Measurements from ENCODE around the gene RBM4. TPM values are rescaled to one million over a fixed set of nuclear protein-coding genes. Genes with fewer than 3 reads are reported as not detected.
"Not testable (repeated sequence)": the region's sequence is repeated elsewhere in the genome, so short reads cannot be mapped to it uniquely, and the experiment has no call there.

RBM4 gene, protein sequence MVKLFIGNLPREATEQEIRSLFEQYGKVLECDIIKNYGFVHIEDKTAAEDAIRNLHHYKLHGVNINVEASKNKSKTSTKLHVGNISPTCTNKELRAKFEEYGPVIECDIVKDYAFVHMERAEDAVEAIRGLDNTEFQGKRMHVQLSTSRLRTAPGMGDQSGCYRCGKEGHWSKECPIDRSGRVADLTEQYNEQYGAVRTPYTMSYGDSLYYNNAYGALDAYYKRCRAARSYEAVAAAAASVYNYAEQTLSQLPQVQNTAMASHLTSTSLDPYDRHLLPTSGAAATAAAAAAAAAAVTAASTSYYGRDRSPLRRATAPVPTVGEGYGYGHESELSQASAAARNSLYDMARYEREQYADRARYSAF
- total RNA-seq: 100 to 1,000 TPM; 111 to 119 TPM

DNA sequence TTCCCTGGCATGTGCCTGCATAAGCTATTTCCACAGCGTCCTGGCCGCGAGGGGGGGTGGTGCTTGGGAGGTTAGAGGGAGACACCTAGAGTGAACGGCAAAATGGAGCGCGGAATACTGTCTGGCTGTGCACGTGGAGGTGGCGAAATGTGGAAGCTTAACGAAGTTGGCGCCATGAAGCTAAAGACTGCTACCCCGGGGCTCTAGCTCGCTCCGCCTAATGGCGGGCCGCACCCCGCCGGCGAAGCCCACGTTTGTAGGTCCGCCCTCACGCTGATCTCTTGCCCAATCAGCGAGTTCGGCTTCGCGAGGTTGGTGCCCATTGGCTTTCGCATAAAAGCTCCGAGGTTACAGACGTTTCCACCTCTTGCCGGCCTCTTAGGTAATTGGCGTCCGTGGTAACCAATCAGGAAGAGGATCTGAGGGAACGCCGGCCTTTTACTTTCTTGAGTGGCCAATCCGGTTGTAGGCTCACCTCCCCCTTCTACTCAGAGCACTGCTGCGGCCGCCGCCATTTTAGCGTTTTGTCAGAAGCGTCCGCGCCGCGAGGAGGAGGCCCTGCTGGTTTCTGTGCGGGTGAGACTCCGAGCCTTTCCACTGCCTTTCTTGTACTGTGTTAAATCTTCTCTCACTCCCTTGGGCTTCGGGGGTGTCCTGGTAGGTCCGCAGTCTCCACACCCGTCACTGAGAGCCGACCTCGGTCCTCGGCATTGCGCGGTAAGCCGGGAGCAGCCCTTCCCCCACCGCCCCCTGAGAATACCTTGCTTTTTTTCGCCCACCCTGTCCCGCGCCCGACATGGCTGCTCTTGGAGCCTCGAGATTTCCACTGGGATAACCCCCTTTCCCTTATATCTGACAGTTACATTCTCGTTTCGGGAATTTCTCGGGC lies at the start of gene RBM4:
TSS of gene RBM4 (plus strand) at position 527 of the 889 bp plus-strand sequence. CDS start 1,009 bp downstream, outside the sequence.
- CTCF ChIA-PET: interaction anchor here (0.8 to 3.1 kb wide), 20 partner anchors 8 to 990 kb away, joined by 3 to 19 read pairs (median 5); partner anchors contain the start of genes ACTN3, CCDC87, CCS and DPP3
- Mint-ChIP-seq H3K36me3 (peaks cover 58% of the 10 kb centered on the region), H3K4me3 (peak within 1 kb of the TSS; percentile 87), H3K9me3 (ENCODE audit: low read depth) (no peaks in the 10 kb centered on the region), H3K4me1 (peaks cover 61% of the 10 kb centered on the region), H3K27ac (peak within 1 kb of the TSS; percentile 97), H3K27me3 (no peaks in the 10 kb centered on the region)
- peak; percentile 99 for DNase-seq
- peak; percentile 97 for ATAC-seq

DNA sequence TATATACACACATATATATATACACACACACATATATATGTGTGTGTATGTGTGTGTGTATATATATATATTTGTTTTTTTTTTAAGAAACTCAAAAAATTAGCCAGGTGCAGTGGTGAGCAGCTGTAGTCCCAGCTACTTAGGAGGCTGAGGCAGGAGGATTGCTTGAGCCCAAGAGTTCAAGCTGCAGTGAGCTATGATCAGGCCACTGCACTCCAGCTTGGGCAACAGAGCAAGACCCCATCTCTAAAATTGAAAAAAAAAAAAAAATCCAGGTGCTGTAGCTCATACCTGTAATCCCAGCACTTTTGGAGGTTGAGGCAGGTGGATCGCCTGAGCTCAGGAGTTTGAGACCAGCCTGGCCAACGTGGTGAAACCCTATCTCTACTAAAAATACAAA lies 49.2 kb upstream of the RBM4 start:
- H3K27me3 Mint-ChIP-seq; H3K27ac Mint-ChIP-seq; ATAC-seq; H3K36me3 Mint-ChIP-seq; H3K9me3 Mint-ChIP-seq (ENCODE audit: low read depth); DNase-seq; H3K4me3 Mint-ChIP-seq: not testable (repeated sequence)
- peaks cover 15% of the 10 kb centered on the region for H3K4me1 Mint-ChIP-seq
- CTCF ChIA-PET: interaction anchor here (1.4 to 4.2 kb wide), 2 partner anchors 10 to 70 kb away, joined by 3 to 33 read pairs; no protein-coding TSS in a partner anchor

DNA sequence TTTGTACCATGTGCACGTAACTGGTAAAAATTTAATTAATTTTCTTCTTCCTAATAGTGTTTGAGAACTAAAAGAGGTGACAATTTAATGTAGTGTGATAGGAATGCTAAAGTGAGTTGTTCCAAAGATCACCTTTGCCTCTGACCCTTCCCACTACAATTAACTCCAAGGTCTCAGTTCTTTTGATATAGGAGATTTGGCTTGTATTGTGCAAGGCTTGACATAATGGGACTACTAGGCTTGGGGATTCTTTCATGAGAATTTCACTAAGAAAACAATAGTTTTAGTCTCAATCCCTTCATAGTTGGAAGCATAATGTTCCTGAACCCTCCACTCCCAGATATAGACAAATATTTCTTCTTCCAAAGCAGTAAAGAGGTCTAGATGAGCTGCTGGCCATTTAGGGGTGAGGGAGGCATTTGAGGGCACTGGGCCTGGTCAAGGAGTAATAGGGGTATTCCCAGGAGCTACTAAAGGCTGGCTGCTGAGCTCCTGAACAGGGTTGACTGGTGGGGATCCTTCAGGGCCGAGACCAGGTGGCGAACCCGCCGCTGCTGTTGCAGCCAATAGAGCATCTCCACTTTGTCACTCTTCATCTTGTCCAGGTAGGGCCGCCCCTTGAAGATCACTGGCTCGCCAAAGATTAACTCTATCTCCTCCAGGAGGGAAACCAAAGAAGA lies 48.4 kb upstream of the RBM4 start:
- no peak for ATAC-seq
- Mint-ChIP-seq H3K9me3 (ENCODE audit: low read depth) (no peaks in the 10 kb centered on the region), H3K27me3 (peaks cover 9% of the 10 kb centered on the region), H3K4me1 (peaks cover 22% of the 10 kb centered on the region), H3K36me3 (no peaks in the 10 kb centered on the region), H3K27ac (no peak overlapping the region), H3K4me3 (no peak overlapping the region)
- DNase-seq: no peak
- CTCF ChIA-PET: interaction anchor here (1.0 to 6.2 kb wide), 5 partner anchors 11 to 105 kb away, joined by 3 to 60 read pairs (median 11); partner anchors contain the start of genes RBM14 and RBM4B

DNA sequence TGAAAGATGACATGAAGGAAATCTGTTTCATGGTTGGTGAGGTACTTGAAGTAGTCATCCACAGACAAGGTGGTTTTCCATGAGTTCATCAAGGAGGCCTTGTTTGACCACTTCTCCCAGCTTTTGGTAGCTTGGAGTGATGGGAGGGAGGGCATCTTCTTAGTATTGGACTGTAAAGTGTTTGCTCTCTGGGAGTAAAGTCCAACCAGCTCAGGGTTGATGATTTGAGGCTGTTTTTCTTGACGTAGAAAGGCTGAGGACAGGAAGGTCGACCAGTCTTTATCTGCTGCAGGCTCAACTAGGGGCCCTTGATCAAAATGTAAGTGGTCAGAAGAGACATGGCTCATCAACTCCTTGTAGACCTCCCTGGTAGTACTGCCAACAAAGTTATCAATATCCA lies 47.3 kb upstream of the RBM4 start:
- CTCF ChIA-PET: interaction anchor here (1.0 to 6.2 kb wide), 5 partner anchors 12 to 104 kb away, joined by 3 to 60 read pairs (median 11); partner anchors contain the start of genes RBM14 and RBM4B
- DNase-seq (no peak), ATAC-seq (no peak)
- H3K36me3 Mint-ChIP-seq: no peaks in the 10 kb centered on the region
- H3K4me1 Mint-ChIP-seq: peaks cover 28% of the 10 kb centered on the region
- no peaks in the 10 kb centered on the region for H3K9me3 Mint-ChIP-seq (ENCODE audit: low read depth)
- H3K4me3 Mint-ChIP-seq: no peak overlapping the region
- no peak overlapping the region for H3K27ac Mint-ChIP-seq
- peaks cover 9% of the 10 kb centered on the region for H3K27me3 Mint-ChIP-seq

DNA sequence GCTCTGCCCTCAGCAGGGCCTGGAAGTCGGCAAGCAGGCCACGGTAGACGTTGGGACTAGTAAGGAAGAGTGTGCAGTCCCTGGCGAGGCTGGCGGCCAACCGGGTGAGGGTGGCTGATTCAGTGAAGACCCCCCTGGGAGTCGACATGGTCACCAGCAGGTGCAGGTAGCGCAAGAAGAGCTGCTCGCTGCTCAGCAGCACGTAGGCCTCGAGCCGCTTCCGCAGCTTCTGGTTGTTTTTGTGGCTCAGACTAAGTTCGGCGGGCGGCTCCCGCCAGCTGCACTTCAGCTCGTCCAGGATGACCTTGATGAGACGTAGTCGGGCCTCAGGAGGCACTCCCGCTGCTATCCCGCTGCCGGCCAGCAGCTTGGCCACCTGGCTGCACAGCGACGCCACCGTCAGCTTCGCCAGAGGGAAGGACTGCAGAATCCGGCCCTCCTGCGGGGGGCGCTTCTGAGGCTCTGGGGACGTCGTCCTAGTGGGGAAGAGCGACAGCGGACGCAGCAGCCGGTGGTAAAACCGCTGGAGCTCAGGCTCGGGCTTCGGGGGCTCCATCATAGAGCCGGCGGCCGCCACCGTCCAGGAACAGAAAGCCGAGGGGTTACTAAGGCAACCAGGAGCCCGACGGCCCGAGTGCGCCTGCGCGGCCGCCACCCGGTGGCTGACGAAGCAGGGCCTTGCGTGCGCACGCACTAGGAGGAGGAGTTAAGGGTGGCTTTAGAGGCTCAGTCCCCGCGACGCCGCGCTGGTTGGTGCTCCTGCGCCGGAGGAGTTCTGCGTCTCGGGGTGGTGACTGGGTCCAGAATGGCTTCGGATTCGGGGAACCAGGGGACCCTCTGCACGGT lies 45.8 kb upstream of the RBM4 start, which contains the start of the genes CCDC87 and CCS:
TSS of gene CCDC87 (minus strand) at position 607 of the 846 bp plus-strand sequence. CDS start at position 559, 48 bp downstream.
TSS of gene CCS (plus strand) at position 729 of the 846 bp plus-strand sequence. CDS start at position 806, 77 bp downstream.
- peaks cover 28% of the 10 kb centered on the region for H3K4me1 Mint-ChIP-seq
- peak within 1 kb of the TSS; percentile 94 for H3K4me3 Mint-ChIP-seq
- no peaks in the 10 kb centered on the region for H3K36me3 Mint-ChIP-seq
- H3K27ac Mint-ChIP-seq: peak within 1 kb of the TSS; percentile 96
- CTCF ChIA-PET: interaction anchor here (0.6 to 6.2 kb wide), 15 partner anchors 14 to 86 kb away, joined by 3 to 60 read pairs (median 4); partner anchors contain the start of genes ACTN3, RBM14, RBM4 and RBM4B
- H3K9me3 Mint-ChIP-seq (ENCODE audit: low read depth): no peaks in the 10 kb centered on the region
- DNase-seq (peak; percentile 99), ATAC-seq (peak; percentile 98)
- H3K27me3 Mint-ChIP-seq: peaks cover 6% of the 10 kb centered on the region

DNA sequence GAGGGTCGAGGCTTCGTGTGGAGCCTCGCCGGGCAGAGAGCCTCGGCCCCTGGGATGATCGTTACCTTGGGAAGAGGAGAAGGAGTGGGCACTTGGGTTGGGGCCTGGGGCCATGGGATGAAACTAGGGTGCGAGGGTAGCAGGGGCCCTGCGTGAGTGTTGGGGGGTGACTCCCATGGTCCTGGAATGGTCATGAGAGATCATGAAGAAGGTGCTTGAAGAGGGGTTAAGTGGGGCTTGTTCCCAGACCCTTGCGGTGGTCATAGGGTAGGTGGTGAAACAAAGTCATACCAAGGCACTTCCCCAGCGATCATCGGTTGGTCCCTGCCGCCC lies 45.2 kb upstream of the RBM4 start:
- H3K27ac Mint-ChIP-seq: peak overlapping the region; percentile 96
- H3K4me1 Mint-ChIP-seq: peaks cover 28% of the 10 kb centered on the region
- no peaks in the 10 kb centered on the region for H3K36me3 Mint-ChIP-seq
- H3K27me3 Mint-ChIP-seq: peaks cover 6% of the 10 kb centered on the region
- CTCF ChIA-PET: interaction anchor here (0.8 to 6.2 kb wide), 14 partner anchors 14 to 85 kb away, joined by 3 to 60 read pairs (median 4); partner anchors contain the start of genes ACTN3, RBM14, RBM4 and RBM4B
- H3K4me3 Mint-ChIP-seq: peak overlapping the region; percentile 94
- DNase-seq (no peak), ATAC-seq (no peak)
- H3K9me3 Mint-ChIP-seq (ENCODE audit: low read depth): no peaks in the 10 kb centered on the region

DNA sequence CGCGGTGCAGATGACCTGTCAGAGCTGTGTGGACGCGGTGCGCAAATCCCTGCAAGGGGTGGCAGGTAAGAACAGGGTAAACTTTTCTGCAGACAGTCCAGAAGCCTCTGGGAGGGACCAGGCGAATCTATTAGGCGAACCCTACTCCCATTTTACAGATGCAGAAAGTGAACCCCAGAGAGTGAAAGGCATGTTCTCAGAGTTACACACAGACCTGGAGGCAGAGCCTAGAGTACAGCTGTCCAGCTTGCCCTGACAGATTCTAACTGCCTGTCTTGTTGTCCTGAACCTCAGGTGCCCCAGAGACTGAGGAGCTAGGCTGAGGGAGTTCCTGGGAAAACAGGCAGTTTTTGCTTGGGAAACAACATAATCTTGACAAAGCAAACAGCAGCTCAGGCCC lies 44.9 kb upstream of the RBM4 start:
- Mint-ChIP-seq H3K4me1 (peaks cover 28% of the 10 kb centered on the region), H3K27me3 (peaks cover 6% of the 10 kb centered on the region), H3K9me3 (ENCODE audit: low read depth) (no peaks in the 10 kb centered on the region), H3K4me3 (peak overlapping the region; percentile 94), H3K36me3 (no peaks in the 10 kb centered on the region), H3K27ac (peak overlapping the region; percentile 96)
- no peak for DNase-seq
- CTCF ChIA-PET: interaction anchor here (1.3 to 6.2 kb wide), 6 partner anchors 13 to 85 kb away, joined by 3 to 60 read pairs (median 5); partner anchors contain the start of genes RBM14 and RBM4B
- ATAC-seq: no peak

DNA sequence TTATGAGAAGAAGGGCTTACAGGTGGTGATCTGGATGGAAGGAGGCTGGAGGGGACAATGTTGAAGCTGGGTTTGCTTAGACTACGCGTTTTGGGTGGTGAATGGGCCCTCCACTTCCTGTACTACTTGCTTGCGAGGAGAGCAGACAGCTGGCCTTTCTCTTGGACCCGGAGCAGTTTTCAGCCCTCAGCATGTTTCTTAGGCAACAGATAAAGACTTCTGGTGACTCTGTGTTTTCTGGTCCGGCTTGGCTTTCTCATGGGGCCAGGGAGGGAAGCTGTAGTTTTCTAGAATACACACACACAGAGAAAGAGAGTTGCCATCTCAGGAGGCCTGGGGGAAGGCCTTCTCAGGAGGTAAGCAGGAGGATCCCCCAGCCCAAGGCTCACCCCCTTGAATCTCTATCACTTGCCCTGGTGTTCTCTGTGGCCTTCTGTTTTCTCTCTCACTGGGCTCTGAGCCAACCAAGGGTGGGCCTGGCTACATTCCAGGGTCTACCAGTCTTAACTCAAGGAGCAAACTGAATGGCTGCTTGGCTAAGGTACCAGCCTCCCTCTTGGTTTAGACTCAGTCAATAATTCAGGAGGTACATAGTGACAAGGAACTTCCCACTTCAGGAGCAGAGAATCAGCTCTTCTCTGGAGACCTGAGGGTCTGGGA lies 43.1 kb upstream of the RBM4 start:
- Mint-ChIP-seq H3K36me3 (peaks cover under 1% of the 10 kb centered on the region), H3K4me3 (peak overlapping the region; percentile 42), H3K27me3 (peaks cover 6% of the 10 kb centered on the region), H3K4me1 (peaks cover 28% of the 10 kb centered on the region), H3K27ac (peak overlapping the region; percentile 75), H3K9me3 (ENCODE audit: low read depth) (no peaks in the 10 kb centered on the region)
- ATAC-seq: no peak
- DNase-seq: no peak
- CTCF ChIA-PET: interaction anchor here (0.9 to 6.2 kb wide), 4 partner anchors 14 to 83 kb away, joined by 3 to 60 read pairs (median 4); partner anchors contain the start of gene RBM4B

DNA sequence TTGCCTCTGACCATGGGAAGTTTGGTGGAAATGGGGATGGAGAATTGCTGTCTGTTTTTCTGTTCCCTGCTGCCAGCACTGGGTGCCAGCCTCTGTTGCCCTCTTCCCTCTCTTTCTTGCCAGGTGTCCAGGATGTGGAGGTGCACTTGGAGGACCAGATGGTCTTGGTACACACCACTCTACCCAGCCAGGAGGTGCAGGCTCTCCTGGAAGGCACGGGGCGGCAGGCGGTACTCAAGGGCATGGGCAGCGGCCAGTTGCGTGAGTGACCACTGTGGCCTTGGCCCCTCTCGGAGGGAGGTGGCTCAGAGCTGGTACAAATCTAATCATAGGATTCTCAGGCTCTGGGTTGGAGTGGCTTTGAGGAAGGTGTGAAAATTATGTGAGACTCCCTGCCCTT lies 39.5 kb upstream of the RBM4 start:
- no peaks in the 10 kb centered on the region for H3K27me3 Mint-ChIP-seq
- CTCF ChIA-PET: no interaction called here
- H3K4me1 Mint-ChIP-seq: peaks cover 14% of the 10 kb centered on the region
- H3K27ac Mint-ChIP-seq: no peak overlapping the region
- no peaks in the 10 kb centered on the region for H3K9me3 Mint-ChIP-seq (ENCODE audit: low read depth)
- H3K4me3 Mint-ChIP-seq: no peak overlapping the region
- ATAC-seq (no peak), DNase-seq (no peak)
- peaks cover 6% of the 10 kb centered on the region for H3K36me3 Mint-ChIP-seq

DNA sequence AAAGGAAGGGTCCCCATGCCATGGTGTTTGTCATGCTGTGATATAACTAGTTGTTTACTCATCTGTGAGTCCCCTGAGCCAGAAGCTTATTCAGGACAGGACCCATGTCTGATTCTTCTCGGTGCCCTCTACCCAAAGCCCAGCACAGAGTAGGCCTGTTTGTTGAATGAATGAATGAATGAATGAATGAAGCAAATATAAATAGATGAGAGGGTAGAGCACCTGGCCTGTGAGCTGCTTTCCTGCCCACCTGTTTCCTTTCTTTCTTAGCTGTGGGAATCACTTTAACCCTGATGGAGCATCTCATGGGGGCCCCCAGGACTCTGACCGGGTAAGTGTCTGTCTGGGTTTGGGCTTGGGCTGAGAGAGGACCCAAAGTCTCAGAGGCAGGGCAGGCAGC lies 38.3 kb upstream of the RBM4 start:
- CTCF ChIA-PET: no interaction called here
- H3K9me3 Mint-ChIP-seq (ENCODE audit: low read depth): no peaks in the 10 kb centered on the region
- DNase-seq: no peak
- H3K4me3 Mint-ChIP-seq: no peak overlapping the region
- H3K4me1 Mint-ChIP-seq: peaks cover 5% of the 10 kb centered on the region
- peaks cover 7% of the 10 kb centered on the region for H3K36me3 Mint-ChIP-seq
- H3K27me3 Mint-ChIP-seq: no peaks in the 10 kb centered on the region
- H3K27ac Mint-ChIP-seq: no peak overlapping the region
- ATAC-seq: no peak

DNA sequence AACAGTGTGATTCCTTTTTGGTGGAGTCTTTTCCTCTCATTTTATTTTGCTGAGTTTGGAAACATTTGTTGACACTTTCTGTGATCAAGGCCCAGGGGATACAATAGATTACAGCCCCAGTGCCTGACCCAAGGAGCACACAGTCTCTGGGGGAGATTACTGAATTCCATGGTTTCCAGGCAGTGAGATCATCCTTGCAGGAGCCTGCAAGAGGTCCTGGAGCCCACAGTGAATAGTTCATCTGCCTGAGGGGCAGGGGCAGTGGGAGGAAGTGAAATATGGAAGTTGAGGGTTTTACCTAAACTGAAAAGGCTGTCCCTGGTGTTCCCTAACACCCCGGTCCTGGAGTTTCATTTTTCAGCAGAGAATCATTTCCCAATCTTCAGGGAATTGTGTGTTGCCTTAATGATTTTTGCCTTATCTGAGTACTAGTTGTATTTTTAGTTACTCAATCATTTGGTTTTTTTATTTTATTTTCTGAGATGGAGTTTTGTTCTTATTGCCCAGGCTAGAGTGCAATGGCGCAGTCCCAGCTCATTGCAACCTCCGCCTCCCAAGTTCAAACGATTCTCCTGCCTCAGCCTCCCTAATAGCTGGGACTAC lies 37.8 kb upstream of the RBM4 start:
- ATAC-seq: no peak
- CTCF ChIA-PET: no interaction called here
- H3K4me3 Mint-ChIP-seq: no peak overlapping the region
- H3K4me1 Mint-ChIP-seq: peaks cover under 1% of the 10 kb centered on the region
- H3K27me3 Mint-ChIP-seq: no peaks in the 10 kb centered on the region
- H3K9me3 Mint-ChIP-seq (ENCODE audit: low read depth): no peaks in the 10 kb centered on the region
- no peak overlapping the region for H3K27ac Mint-ChIP-seq
- peaks cover 7% of the 10 kb centered on the region for H3K36me3 Mint-ChIP-seq
- no peak for DNase-seq

Data from activated CD8-positive, alpha-beta memory T cell treated with anti-CD3 and anti-CD28 coated beads, Interleukin-2, amount 10 ng/mL, durations not matched to agents 7 days and 5 days (primary cell).